Body of pancreas (tissue), 4 donors: ENCODE data around the gene WDR26. TPM values are rescaled to one million over a fixed set of nuclear protein-coding genes. Genes with fewer than 3 reads are reported as not detected.

Experiments used
- ATAC-seq: fragments of 150-250 bp; one replicate; pipeline ENCODE4 v1.9.1; 2016
- DNase-seq, 4 donors: peaks; one replicate each; pipeline ENCODE4 v3.0.0-alpha.2; 2019
- H3K27ac ChIP-seq, 4 donors: fragments of 200-600 bp; sonication (generic); 1 replicate in 3 of 4; 2 replicates in 1 of 4; pipeline versions ENCODE4 v1.5.1 to v1.6.1; 2016 to 2019; ENCODE audit warnings: mild to moderate bottlenecking in 1 of 4, mixed read lengths in 1 of 4, moderate library complexity in 1 of 4
- H3K27me3 ChIP-seq, 2 donors: fragments of 200-600 bp; sonication (generic); one replicate each; pipeline ENCODE4 v1.6.0; 2016; ENCODE audit warnings: mild to moderate bottlenecking in 1 of 2
- H3K36me3 ChIP-seq, 2 donors: fragments of 200-600 bp; sonication (generic); replicated peaks in 1 of 2; 2 replicates each; pipeline ENCODE4 v1.5.1; 2016; ENCODE audit warnings: low read depth in 2 of 2; ENCODE audit not compliant: insufficient read depth in 1 of 2
- H3K4me1 ChIP-seq: fragments of 200-600 bp; sonication (generic); one replicate; pipeline ENCODE4 v1.6.0; 2016
- H3K4me3 ChIP-seq, 2 donors: fragments of 200-600 bp; sonication (generic); 1 replicate in 1 of 2; 2 replicates in 1 of 2; pipeline ENCODE4 v1.5.1; 2016 to 2019
- H3K9me3 ChIP-seq, 3 donors: fragments of 200-600 bp; sonication (generic); 1 replicate in 2 of 3; 2 replicates in 1 of 3; pipeline ENCODE4 v1.5.1; 2016
- CTCF ChIP-seq, 7 experiments: fragments of 450-650 bp in 4 of 7; fragments of 200-600 bp in 3 of 7; sonication (generic) in 3 of 7; IDR thresholded peaks; one replicate each; pipeline ENCODE4 v1.5.1; 2016 to 2019; ENCODE audit warnings: antibody characterized with exemption in 7 of 7
- POLR2A ChIP-seq, 3 donors: fragments of 450-650 bp; IDR thresholded peaks; one replicate each; pipeline ENCODE4 v1.6.1; 2016; ENCODE audit warnings: antibody characterized with exemption in 3 of 3, mild to moderate bottlenecking in 2 of 3
- WGBS, 2 donors: methylation state at CpG; one replicate each; pipeline ENCODE4 v1.1.5; 2017; 5-methylcytosine and 5-hydroxymethylcytosine counted together
- intact Hi-C: fragments of 100-400 bp; cut with DNase I; formaldehyde crosslinking; loops from one replicate; pipeline ENCODE4 v1.15.1; 2023
- microRNA-seq, 2 donors: library from miRNA; unstranded; fragments of <30 nt; microRNA quantifications; one replicate each; pipeline ENCODE4, GENCODE V29; 2016; ENCODE audit warnings: borderline number of aligned reads in 2 of 2, borderline replicate concordance in 2 of 2
- small RNA-seq: library from RNA; depleted of rRNA; stranded (forward); fragments of <200 nt; gene quantifications from one replicate; pipeline ENCODE3, GENCODE V24; 2016
- total RNA-seq, 2 donors: library from RNA; depleted of rRNA; stranded (reverse); fragments of >200 nt; gene quantifications; one replicate each; pipeline ENCODE4 v1.1.0, GENCODE V29; 2016

Gene WDR26
- total RNA-seq, 2 donors from 2014 or later, result 29.3 to 49.3 TPM

- no peaks in the 10 kb centered on the region for H3K27me3 ChIP-seq
- no peak overlapping the region for H3K27ac ChIP-seq
- H3K36me3 ChIP-seq, result no peaks in the 10 kb centered on the region
- peaks cover 11% of the 10 kb centered on the region for H3K4me1 ChIP-seq
- no peak for DNase-seq
- peaks cover 0 to 3% (median 2%) of the 10 kb centered on the region in 3 donors for H3K9me3 ChIP-seq
- ATAC-seq, result no peak
- intact Hi-C loops, result loop anchor here (10.0 kb wide), 1 partner anchor 223 kb away; the partner anchor contains the start of gene FBXO28
- TF ChIP-seq POLR2A (IDR thresholded peaks at IDR 0.05) (no peak), CTCF (IDR thresholded peaks at IDR 0.05) (no peak)
- WGBS, 2 donors, result 97 to 99% methylated on average over 4 of the region's 4 CpGs
- no peak overlapping the region for H3K4me3 ChIP-seq
Measured at GRCh38 chr1:224338150-224338838, 96.3 kb downstream of the WDR26 start.

Small RNA genes lying within 50 kb of the gene (microRNA-seq; reads per million reads assigned to microRNA genes)
- 1.3 to 1.4 reads per million in 2 donors for gene MIR4742

Small RNA genes lying within 50 kb of the gene (small RNA-seq; reads per million reads assigned to genes)
- not detected for gene MIR4742

Other genes with a start within 250 kb of the WDR26 start
- gene NVL, start 104.6 kb downstream of the WDR26 start, total RNA-seq, result 10 to 100 TPM; 24.6 to 31.0 TPM
- gene CNIH4, start 77.9 kb downstream of the WDR26 start, total RNA-seq, result 10 to 100 TPM; 15.0 to 35.3 TPM
- gene CNIH3, start 181.5 kb upstream of the WDR26 start, total RNA-seq, result 10 to 100 TPM in 1 of 2 donors, 1 to 10 TPM in 1; 7.9 to 15.3 TPM